PC-3 (cell line): Measurements from ENCODE around the gene TBC1D21.

Source experiments
- CTCF ChIP-seq: fragments of 300-600 bp; sonication (generic); conservative IDR thresholded peaks from 2 replicates; pipeline ENCODE4 v1.5.1; 2017; ENCODE audit warnings: antibody characterized with exemption, low read depth, mild to moderate bottlenecking, low read length
- EZH2 ChIP-seq: fragments of 300-600 bp; sonication (generic); IDR thresholded peaks from one replicate; pipeline ENCODE4 v1.6.1; 2017; ENCODE audit warnings: antibody characterized with exemption, mild to moderate bottlenecking, low read length; ENCODE audit not compliant: unreplicated experiment
- EZH2phosphoT487 ChIP-seq: fragments of 300-600 bp; sonication (generic); IDR thresholded peaks from 2 replicates; pipeline ENCODE4 v1.6.1; 2018; ENCODE audit warnings: mild to moderate bottlenecking, antibody characterized with exemption, low read length, borderline replicate concordance

DNA sequence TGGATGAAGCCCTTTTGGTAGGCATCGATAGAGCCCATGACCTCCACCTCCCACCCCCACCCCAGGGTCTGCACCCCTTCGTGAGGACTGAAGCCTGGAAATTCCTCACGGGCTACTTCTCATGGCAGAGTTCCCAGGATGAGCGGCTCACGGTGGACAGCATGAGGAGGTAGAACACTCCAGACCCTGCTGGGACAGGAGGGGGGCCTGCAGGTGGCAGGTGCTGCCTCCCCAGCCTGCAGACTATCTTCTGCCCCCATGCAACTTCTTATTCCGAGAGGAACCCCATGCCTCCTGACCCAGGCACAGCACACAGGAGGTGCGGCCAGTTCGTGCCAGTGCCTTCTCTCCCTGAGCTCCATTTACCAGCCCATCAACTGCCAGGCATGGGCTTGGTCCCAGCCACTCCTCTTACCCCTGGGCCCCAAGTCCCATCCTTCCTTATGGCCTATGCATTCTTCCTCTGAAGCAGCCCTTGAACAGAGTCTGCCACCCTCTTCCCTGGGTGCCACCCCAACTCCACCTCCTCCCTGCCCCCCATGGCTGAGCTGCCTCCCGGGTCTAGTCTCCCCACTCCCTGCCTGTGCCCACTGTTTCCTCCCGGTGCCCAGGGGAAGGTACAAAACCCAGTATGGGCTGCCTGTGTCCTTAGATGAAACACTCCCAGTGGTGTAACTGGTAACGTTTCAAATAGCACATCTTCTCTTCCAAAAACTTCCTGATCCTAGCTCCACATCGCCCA, 8.4 kb downstream of the TBC1D21 start:
- TF ChIP-seq CTCF (no peak), EZH2 (no peak), EZH2phosphoT487 (no peak)
